ENCODE measurements around the gene KCNF1.

KCNF1 gene

DNA sequence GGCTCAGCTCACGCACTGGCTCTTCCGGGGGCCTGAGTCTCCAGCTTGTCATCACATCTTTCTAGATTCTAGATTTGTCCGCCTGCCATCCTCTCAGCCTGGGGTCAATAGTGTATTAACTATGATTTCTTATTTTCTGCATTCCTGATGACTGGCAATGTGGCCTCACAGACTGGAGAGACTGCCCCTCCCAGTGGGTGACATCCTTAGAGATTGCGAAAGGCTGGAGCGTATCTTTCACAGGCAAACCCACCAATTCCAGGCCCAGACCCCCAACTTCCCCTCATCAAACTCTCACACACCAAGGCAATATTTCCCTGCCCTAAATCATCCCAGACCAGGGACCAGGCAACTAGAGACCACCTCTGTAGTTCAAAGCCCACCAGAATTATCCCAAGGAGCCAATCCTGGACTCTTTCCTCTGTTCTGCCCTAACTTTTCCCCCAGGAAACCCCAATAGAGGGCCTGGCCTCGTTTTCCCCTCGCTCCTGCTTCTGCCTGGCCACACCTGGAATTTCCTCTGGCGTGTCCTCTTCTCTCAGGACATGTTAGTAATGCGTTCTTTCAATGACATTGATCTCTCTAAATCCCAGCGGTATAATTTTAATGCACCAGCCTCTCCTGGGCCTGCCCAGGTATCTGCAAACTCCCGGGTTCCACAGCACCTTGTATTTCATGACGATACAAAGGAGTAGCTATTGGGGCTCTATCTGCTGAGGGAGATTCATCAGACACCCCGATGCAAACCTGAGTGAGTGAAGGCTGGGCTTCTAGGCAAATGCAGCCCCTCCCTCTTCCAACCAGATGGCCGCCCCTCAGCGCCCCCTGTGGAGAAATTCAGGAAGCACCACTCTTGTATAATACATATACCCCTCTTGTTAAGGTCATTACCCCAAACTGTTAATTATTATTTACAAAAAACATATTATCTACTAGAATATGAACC lies 2.4 kb upstream of the KCNF1 start:
- Mint-ChIP-seq H3K4me3 (no peak overlapping the region), H3K9me3 (no peaks in the 10 kb centered on the region), H3K4me1 (peaks cover 10% of the 10 kb centered on the region), H3K27ac (no peak overlapping the region), H3K36me3 (no peaks in the 10 kb centered on the region), H3K27me3 (peaks cover 19% of the 10 kb centered on the region)

DNA sequence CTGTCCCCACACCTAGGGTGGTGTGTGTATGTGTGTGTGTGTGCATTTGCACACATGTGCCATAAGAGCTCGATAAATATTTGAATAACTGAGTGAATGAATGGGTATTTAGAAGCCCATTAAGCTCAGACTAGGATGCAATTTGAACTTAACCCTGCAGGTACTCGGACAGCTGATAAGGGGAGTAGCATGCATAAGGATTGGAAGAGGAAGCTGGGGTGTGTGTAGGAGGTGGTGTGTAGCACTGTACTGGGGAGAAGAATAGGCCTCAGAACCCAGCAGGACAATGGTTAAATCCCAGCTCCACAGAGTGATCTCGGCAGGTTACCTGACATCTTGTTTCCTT lies 1.8 kb upstream of the KCNF1 start:
- Mint-ChIP-seq H3K36me3 (no peaks in the 10 kb centered on the region), H3K4me1 (peaks cover 10% of the 10 kb centered on the region), H3K9me3 (no peaks in the 10 kb centered on the region), H3K4me3 (no peak overlapping the region), H3K27ac (no peak overlapping the region), H3K27me3 (peaks cover 20% of the 10 kb centered on the region)

DNA sequence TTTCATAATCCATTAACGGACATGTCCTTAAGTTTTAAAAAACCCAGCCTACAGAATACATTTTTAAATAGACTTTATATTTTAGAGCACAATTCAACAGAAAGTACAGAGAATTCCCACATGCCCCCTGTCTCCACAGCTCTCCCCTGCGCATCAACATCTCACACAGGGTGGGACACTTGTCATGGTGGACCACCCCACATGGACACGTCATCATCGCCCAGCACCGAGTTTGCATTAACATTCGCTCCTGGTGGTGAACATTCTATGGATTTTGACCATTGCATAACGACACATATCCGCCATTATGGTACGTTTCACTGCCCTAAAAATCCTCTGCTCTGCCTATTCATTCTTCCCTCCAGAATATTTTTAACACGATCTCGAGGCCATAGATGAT lies 1.1 kb upstream of the KCNF1 start:
- Mint-ChIP-seq H3K36me3 (no peaks in the 10 kb centered on the region), H3K4me3 (no peak overlapping the region), H3K27me3 (peaks cover 20% of the 10 kb centered on the region), H3K27ac (no peak overlapping the region), H3K4me1 (peaks cover 10% of the 10 kb centered on the region), H3K9me3 (no peaks in the 10 kb centered on the region)

DNA sequence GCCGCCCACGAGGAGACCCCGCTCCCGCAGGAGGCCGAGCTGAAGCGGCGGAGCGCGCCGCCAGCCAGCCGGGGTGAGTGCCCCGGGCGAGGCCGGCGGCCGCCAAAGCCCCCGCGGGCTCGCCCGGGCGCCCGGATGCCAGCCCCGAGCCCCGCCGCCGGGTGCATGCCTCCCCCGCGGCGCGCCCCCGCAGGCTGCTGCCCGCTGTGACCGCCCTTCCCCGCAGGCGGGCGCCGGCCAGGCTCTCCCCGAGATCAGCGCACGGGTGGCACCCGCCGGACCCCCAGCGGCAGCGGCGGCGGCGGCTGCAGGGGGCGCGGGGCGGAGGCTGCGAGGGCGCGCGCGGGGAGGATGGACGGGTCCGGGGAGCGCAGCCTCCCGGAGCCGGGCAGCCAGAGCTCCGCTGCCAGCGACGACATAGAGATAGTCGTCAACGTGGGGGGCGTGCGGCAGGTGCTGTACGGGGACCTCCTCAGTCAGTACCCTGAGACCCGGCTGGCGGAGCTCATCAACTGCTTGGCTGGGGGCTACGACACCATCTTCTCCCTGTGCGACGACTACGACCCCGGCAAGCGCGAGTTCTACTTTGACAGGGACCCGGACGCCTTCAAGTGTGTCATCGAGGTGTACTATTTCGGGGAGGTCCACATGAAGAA lies 470 bp downstream of the KCNF1 start:
- H3K27ac Mint-ChIP-seq: no peak overlapping the region
- peaks cover 20% of the 10 kb centered on the region for H3K27me3 Mint-ChIP-seq
- H3K36me3 Mint-ChIP-seq: no peaks in the 10 kb centered on the region
- H3K4me3 Mint-ChIP-seq: peak overlapping the region; percentile 30
- H3K4me1 Mint-ChIP-seq: peaks cover 10% of the 10 kb centered on the region
- H3K9me3 Mint-ChIP-seq: no peaks in the 10 kb centered on the region

DNA sequence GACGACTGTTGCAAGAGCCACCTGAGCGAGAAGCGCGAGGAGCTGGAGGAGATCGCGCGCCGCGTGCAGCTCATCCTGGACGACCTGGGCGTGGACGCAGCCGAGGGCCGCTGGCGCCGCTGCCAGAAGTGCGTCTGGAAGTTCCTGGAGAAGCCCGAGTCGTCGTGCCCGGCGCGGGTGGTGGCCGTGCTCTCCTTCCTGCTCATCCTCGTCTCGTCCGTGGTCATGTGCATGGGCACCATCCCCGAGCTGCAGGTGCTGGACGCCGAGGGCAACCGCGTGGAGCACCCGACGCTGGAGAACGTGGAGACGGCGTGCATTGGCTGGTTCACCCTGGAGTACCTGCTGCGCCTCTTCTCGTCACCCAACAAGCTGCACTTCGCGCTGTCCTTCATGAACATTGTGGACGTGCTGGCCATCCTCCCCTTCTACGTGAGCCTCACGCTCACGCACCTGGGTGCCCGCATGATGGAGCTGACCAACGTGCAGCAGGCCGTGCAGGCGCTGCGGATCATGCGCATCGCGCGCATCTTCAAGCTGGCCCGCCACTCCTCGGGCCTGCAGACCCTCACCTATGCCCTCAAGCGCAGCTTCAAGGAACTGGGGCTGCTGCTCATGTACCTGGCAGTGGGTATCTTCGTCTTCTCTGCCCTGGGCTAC lies 1.2 kb downstream of the KCNF1 start:
- H3K27ac Mint-ChIP-seq: no peak overlapping the region
- H3K4me3 Mint-ChIP-seq: peak overlapping the region; percentile 30
- no peaks in the 10 kb centered on the region for H3K9me3 Mint-ChIP-seq
- H3K36me3 Mint-ChIP-seq: no peaks in the 10 kb centered on the region
- H3K27me3 Mint-ChIP-seq: peaks cover 20% of the 10 kb centered on the region
- H3K4me1 Mint-ChIP-seq: peaks cover 10% of the 10 kb centered on the region

DNA sequence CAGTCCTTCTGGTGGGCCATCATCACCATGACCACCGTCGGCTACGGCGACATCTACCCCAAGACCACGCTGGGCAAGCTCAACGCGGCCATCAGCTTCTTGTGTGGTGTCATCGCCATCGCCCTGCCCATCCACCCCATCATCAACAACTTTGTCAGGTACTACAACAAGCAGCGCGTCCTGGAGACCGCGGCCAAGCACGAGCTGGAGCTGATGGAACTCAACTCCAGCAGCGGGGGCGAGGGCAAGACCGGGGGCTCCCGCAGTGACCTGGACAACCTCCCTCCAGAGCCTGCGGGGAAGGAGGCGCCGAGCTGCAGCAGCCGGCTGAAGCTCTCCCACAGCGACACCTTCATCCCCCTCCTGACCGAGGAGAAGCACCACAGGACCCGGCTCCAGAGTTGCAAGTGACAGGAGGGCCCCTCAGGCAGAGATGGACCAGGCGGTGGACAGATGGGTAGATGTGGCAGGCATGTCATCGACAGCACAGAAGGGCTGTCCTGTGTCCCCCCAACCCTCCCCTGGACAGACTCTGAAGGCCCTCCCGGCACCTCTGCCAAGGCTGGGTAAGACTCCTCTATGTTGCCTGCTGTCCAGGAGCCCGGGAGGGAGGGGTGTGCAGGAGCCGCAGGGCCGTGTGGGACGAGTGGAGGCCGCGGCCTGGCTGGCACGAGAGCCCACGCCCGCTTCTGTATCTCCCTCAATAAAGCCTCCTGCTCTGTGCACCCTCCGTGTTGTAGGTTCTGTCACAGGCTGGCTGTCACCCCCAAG lies 2.0 kb downstream of the KCNF1 start:
- Mint-ChIP-seq H3K4me1 (peaks cover 10% of the 10 kb centered on the region), H3K9me3 (no peaks in the 10 kb centered on the region), H3K27me3 (peaks cover 20% of the 10 kb centered on the region), H3K36me3 (no peaks in the 10 kb centered on the region), H3K27ac (no peak overlapping the region), H3K4me3 (no peak overlapping the region)

DNA sequence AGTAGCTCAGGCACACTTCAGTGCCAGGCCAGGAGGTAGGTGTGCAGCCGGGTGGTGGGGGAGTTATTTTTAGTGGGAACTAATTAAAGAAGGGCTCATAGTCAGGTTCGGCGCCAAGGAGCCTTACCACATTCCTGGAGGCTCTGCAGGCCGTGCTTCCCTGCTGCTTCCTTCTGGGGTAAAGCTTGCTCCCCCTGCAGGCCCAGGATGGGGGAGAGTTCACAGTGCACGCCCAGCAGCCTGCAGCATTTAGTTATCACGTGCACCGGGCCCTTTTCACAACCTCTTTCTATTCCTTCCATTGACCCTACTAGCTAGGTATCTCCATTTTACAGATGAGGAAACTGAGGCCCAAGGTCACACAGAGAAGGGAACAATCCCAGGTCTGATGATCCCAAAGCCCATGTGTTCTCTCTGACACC lies 2.5 kb downstream of the KCNF1 start:
- H3K27me3 Mint-ChIP-seq: peaks cover 20% of the 10 kb centered on the region
- no peak overlapping the region for H3K27ac Mint-ChIP-seq
- no peak overlapping the region for H3K4me3 Mint-ChIP-seq
- H3K4me1 Mint-ChIP-seq: peaks cover 10% of the 10 kb centered on the region
- H3K36me3 Mint-ChIP-seq: no peaks in the 10 kb centered on the region
- H3K9me3 Mint-ChIP-seq: no peaks in the 10 kb centered on the region

DNA sequence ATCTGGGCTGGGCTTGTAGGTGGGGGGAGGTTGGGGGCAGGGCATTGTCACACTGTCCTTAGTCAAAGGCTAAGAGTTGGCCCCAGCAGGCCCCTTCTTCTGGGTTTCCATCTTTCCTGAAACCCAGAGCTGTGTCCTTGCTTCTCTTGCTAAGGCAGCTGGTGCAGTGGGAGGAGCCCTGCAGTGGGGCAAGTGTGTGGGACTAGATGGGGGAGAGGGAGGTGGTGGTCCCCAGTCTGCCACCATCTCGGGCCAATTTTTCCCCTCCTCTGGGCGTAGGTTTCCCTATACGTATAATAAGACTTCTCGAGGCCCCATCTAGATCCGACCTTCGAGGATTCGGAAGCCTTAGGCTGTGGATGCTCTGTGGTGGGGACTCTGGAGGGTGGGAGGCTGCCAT lies 3.5 kb downstream of the KCNF1 start:
- Mint-ChIP-seq H3K4me1 (peaks cover 10% of the 10 kb centered on the region), H3K27me3 (peaks cover 17% of the 10 kb centered on the region), H3K27ac (no peak overlapping the region), H3K4me3 (no peak overlapping the region), H3K36me3 (no peaks in the 10 kb centered on the region), H3K9me3 (no peaks in the 10 kb centered on the region)

DNA sequence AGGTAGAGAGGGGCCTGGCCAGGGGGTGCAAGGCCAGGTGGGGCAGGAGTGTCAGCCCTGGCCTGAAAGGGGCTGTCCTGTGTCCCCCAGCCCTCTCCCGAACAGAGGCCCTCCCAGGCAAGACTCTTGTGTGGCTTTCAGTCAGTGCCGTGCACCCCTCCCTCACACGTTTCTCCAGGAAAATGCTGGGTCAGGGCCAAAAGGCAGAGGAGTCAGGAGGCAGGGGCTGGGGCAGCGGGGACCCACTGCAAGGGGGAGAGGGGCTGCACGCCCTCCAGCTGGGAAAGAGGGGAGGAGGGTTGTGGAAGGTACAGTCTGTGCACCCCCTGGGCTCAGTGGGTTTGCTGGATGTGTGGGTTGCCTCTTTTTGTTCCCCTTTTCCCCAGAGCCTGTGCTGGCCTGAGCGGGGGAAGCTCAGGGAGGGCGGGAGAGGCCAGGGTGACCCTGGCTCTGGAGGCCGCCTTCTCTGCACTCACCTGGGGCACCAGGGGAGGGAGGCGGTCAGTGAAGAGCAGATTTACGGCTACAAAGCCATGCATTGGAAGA lies 4.1 kb downstream of the KCNF1 start:
- no peaks in the 10 kb centered on the region for H3K9me3 Mint-ChIP-seq
- no peak overlapping the region for H3K27ac Mint-ChIP-seq
- peaks cover 15% of the 10 kb centered on the region for H3K27me3 Mint-ChIP-seq
- no peaks in the 10 kb centered on the region for H3K36me3 Mint-ChIP-seq
- H3K4me1 Mint-ChIP-seq: peaks cover 9% of the 10 kb centered on the region
- no peak overlapping the region for H3K4me3 Mint-ChIP-seq

DNA sequence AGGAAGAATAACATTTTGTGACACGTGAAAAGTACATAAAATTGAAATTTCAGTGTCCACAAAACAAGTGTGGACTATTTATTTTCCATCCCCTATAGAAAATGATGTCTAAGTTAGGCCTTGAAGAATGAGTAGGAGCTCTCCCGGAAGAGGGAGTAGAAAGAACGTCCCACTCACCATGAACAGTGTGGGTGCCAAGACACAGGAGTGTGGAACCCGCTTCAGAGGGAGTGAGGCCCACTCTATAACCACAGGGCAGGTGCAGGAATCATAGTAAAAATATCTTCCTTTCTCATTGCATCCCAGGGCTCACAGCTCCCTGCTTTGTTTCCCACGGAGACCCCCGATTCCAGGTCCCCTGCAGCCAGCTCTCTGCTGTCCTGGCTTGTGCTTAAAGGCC lies 5.2 kb downstream of the KCNF1 start:
- Mint-ChIP-seq H3K27ac (no peak overlapping the region), H3K4me1 (peaks cover 5% of the 10 kb centered on the region), H3K27me3 (peaks cover 11% of the 10 kb centered on the region), H3K36me3 (no peaks in the 10 kb centered on the region), H3K4me3 (no peak overlapping the region), H3K9me3 (no peaks in the 10 kb centered on the region)

DNA sequence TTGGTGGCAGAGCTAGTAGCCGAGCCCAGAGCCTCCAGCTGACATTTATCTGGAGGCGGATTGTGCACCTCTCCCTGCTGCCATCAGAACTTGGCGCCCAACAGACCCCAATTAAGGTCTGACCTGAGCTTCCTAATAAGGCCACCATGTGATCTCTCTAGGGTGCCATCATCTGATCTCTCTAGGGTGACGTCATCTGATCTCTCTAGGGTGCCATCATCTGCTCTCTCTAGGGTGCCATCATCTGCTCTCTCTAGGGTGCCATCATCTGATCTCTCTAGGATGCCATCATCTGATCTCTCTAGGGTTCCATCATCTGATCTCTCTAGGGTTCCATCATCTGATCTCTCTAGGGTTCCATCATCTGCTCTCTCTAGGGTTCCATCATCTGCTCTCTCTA lies 6.2 kb downstream of the KCNF1 start:
- Mint-ChIP-seq H3K4me1 (peaks cover 4% of the 10 kb centered on the region), H3K27me3 (peaks cover 6% of the 10 kb centered on the region), H3K27ac (no peak overlapping the region), H3K36me3 (no peaks in the 10 kb centered on the region), H3K4me3 (no peak overlapping the region), H3K9me3 (no peaks in the 10 kb centered on the region)

DNA sequence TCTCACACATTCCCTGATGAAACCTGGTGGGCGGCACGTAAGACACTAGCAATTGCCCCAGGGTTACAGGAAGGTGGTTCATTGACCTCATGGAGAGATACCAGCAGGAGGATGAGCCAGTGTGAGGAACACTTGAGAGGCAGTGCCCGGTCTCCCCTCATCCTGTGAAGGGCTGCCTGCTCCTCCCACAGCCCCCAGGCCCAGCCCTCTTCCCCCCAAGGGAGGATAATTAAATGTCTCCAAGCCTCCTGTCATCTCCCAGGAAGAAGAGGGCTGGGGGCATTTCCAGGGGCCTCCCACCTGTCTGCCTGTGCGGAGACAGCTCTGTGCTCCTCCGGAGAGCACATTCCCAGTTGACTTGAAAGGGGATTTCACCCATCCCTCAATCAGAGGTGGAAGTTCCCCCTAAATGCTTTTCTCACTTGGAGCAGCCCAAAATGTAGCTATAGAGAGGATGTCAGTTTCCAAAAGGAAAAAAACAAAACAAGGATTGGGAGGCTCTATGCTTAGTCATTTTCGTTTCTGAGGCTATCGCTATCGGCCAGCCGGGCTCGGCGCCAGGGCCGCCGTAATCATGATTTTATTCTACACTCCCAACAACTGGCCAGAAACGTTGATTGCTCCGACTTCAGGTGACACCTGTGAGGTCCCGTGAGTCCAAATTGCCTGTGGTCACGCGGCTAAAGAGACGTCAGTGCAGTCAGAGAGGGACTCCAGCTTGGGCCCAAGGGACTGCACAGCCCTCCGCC lies 7.1 kb downstream of the KCNF1 start:
- H3K9me3 Mint-ChIP-seq: no peaks in the 10 kb centered on the region
- H3K36me3 Mint-ChIP-seq: no peaks in the 10 kb centered on the region
- H3K27ac Mint-ChIP-seq: no peak overlapping the region
- H3K27me3 Mint-ChIP-seq: peaks cover 1% of the 10 kb centered on the region
- H3K4me1 Mint-ChIP-seq: no peaks in the 10 kb centered on the region
- H3K4me3 Mint-ChIP-seq: no peak overlapping the region

DNA sequence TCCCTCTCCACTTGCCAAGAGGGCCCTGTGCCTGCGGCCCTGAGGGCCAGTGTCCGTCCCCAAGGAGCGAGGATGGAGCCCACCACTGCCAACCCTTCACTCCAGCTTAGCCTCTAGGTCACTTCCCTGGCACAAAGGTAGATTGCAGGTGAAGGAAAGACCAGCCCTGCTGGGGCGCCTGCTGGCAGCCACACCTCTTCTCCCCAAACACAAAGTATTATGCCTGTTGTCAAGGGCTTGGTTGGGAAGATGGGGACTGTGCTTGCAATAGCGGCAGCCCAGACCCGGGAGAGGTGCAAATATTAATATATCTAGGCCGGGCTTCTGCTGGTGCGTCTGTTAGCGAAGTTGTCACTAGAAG lies 7.7 kb downstream of the KCNF1 start:
- Mint-ChIP-seq H3K36me3 (no peaks in the 10 kb centered on the region), H3K9me3 (no peaks in the 10 kb centered on the region), H3K4me3 (no peak overlapping the region), H3K4me1 (no peaks in the 10 kb centered on the region), H3K27ac (no peak overlapping the region), H3K27me3 (peaks cover 1% of the 10 kb centered on the region)

DNA sequence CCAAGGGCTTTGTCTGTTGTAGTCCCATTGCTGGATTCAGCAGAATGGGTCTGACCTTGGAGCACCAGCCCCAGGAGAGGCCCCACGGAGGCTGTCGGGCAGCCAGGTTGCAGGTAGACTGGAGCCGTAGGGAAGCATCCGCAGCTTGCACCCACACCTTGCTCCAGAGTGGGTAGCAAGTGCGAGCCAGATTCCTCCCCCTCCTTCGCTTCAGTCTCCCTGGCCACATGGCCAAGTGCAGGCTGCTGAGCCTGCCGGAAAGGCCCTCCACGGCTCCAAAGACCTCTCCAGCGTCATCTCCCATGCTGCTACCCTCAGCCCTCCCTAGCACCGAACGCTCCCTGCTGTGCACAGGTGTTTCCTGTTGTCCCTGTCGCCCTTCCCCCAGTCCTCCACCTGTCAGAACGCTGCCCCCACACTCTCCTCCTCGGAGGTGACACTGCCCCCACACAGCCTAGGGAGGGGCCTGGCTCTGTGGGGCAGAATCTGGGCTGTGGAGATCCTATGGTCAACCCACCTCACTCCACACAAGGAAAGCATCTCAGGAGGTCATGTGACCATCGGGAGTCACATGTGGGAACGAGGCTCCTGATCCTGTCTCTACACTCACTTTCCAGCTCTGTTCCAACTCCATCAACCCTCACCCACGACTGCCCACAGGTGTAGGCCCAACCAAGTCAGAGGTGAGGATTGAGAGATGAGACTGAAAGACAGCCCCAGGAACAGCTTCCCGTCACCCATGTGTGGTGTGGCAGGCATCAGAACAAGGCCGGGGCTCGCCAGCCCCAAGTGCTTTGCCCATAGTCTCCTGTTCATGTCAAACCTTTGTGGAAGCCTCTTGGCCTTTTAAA lies 8.3 kb downstream of the KCNF1 start:
- Mint-ChIP-seq H3K4me3 (no peak overlapping the region), H3K27me3 (no peaks in the 10 kb centered on the region), H3K36me3 (no peaks in the 10 kb centered on the region)

More for the DNA sequence above, 8.3 kb downstream of the KCNF1 start:
- H3K4me1 Mint-ChIP-seq: no peaks in the 10 kb centered on the region
- H3K27ac Mint-ChIP-seq: no peak overlapping the region
- no peaks in the 10 kb centered on the region for H3K9me3 Mint-ChIP-seq

Data from activated naive CD4-positive, alpha-beta T cell treated with anti-CD3 and anti-CD28 coated beads, Interleukin-2, amount 50 U/mL, for 24 hours (primary cell).